ENCODE results near the gene SPA17. TPM values are rescaled to one million over a fixed set of nuclear protein-coding genes. Genes with fewer than 3 reads are reported as not detected.

Gene SPA17
- total RNA-seq, 4 donors from 2014 or later: 1.9 to 6.2 (median 2.9) TPM

GRCh38 chr11:124742555-124742954, 68.9 kb downstream of the SPA17 start:
- TF ChIP-seq CTCF (IDR thresholded peaks at IDR 0.05): no peak
- TF ChIP-seq POLR2A (IDR thresholded peaks at IDR 0.05): no peak
- DNase-seq (ENCODE audit: low spot score in 2 of 2): no peak
- no peak overlapping the region for H3K4me3 ChIP-seq (ENCODE audit: low read depth, poor library complexity, severe bottlenecking)
- WGBS, 2 donors: 74 to 79% methylated on average over 2 of the region's 2 CpGs
- intact Hi-C loops (cut with DNase I; ENCODE audit: low total_unique reads): no loop called here

GRCh38 chr11:124743050-124743449, 69.3 kb downstream of the SPA17 start:
- DNase-seq (ENCODE audit: low spot score in 2 of 2): no peak
- 75 to 78% methylated on average over 6 of the region's 6 CpGs for WGBS, 2 donors
- H3K4me3 ChIP-seq (ENCODE audit: low read depth, poor library complexity, severe bottlenecking): no peak overlapping the region
- intact Hi-C loops (cut with DNase I; ENCODE audit: low total_unique reads): no loop called here
- no peak for TF ChIP-seq CTCF (IDR thresholded peaks at IDR 0.05)
- TF ChIP-seq POLR2A (IDR thresholded peaks at IDR 0.05): no peak

- intact Hi-C loops (cut with DNase I; ENCODE audit: low total_unique reads): no loop called here
- whole genome bisulfite sequencing, 2 donors: 18 to 46% methylated on average over 40 to 44 of the region's 44 CpGs
- no peak overlapping the region for H3K4me3 ChIP-seq (ENCODE audit: low read depth, poor library complexity, severe bottlenecking)
- TF ChIP-seq POLR2A (IDR thresholded peaks at IDR 0.05): no peak
- no peak for TF ChIP-seq CTCF (IDR thresholded peaks at IDR 0.05)
- DNase-seq (ENCODE audit: low spot score in 2 of 2): no peak
These were observed 71.6 kb downstream of the SPA17 start for GRCh38 chr11:124745270-124745834.

GRCh38 chr11:124745835-124746620, 72.3 kb downstream of the SPA17 start:
- peak overlapping the region; percentile 30 for H3K4me3 ChIP-seq (ENCODE audit: low read depth, poor library complexity, severe bottlenecking)
- WGBS, 2 donors: 8 to 11% methylated on average over 39 to 40 of the region's 41 CpGs
- TF ChIP-seq POLR2A (IDR thresholded peaks at IDR 0.05) (no peak), CTCF (IDR thresholded peaks at IDR 0.05) (no peak)
- intact Hi-C loops (cut with DNase I; ENCODE audit: low total_unique reads): no loop called here
- DNase-seq (ENCODE audit: low spot score in 2 of 2): no peak

GRCh38 chr11:124746621-124747243, 73.0 kb downstream of the SPA17 start:
- peak overlapping the region; percentile 30 for H3K4me3 ChIP-seq (ENCODE audit: low read depth, poor library complexity, severe bottlenecking)
- peak in 1 of 2 donors; percentile 95 for DNase-seq (ENCODE audit: low spot score in 2 of 2)
- TF ChIP-seq POLR2A (IDR thresholded peaks at IDR 0.05) (no peak), CTCF (IDR thresholded peaks at IDR 0.05) (no peak)
- intact Hi-C loops (cut with DNase I; ENCODE audit: low total_unique reads): no loop called here
- 2 to 4% methylated on average over 37 of the region's 37 CpGs for WGBS, 2 donors

Other genes with a start within 250 kb of the SPA17 start
- not detected for gene OR8B4, start 249.0 kb upstream of the SPA17 start, total RNA-seq
- not detected for gene OR8B8, start 228.2 kb upstream of the SPA17 start, total RNA-seq
- not detected for gene OR8B12, start 130.2 kb upstream of the SPA17 start, total RNA-seq
- gene OR8A1, start 103.9 kb upstream of the SPA17 start, total RNA-seq: not detected
- not detected for gene PANX3, start 62.5 kb upstream of the SPA17 start, total RNA-seq
- 10 to 100 TPM; 13.9 to 24.9 (median 17.9) TPM for gene TBRG1, start 51.0 kb upstream of the SPA17 start, total RNA-seq
- gene SIAE, start 165 bp upstream of the SPA17 start, total RNA-seq: 1 to 10 TPM; 4.1 to 6.4 (median 6.1) TPM
- gene NRGN, start 66.0 kb downstream of the SPA17 start, total RNA-seq: under 1 TPM in 2 of 4 donors, not detected in 2; 0.56 to 0.84 TPM
- gene VSIG2, start 78.4 kb downstream of the SPA17 start, total RNA-seq: 1 to 10 TPM in 1 of 4 donors, under 1 TPM in 3; 0.30 to 2.3 (median 0.55) TPM
- gene ESAM, start 88.4 kb downstream of the SPA17 start, total RNA-seq: 10 to 100 TPM in 3 of 4 donors, 1 to 10 TPM in 1; 6.1 to 24.1 (median 11.4) TPM
- gene MSANTD2, start 126.5 kb downstream of the SPA17 start, total RNA-seq: 10 to 100 TPM; 11.5 to 21.2 (median 15.2) TPM
- gene ROBO3, start 191.5 kb downstream of the SPA17 start, total RNA-seq: 1 to 10 TPM; 1.9 to 5.3 (median 3.3) TPM
- 10 to 100 TPM in 2 of 4 donors, 1 to 10 TPM in 2; 5.6 to 18.1 (median 12.0) TPM for gene ROBO4, start 224.0 kb downstream of the SPA17 start, total RNA-seq
- gene HEPN1, start 245.3 kb downstream of the SPA17 start, total RNA-seq: not detected